IMR-90 (cell line): ENCODE data around the gene DOCK10.

ENCODE experiments used
- BHLHE40 ChIP-seq: fragments of 150-350 bp; IDR thresholded peaks from 2 replicates; pipeline ENCODE4 v1.6.1; 2016; ENCODE audit warnings: mild to moderate bottlenecking, low read depth, low read length
- CHD1 ChIP-seq: IDR thresholded peaks from 2 replicates; pipeline ENCODE4 v1.6.1; 2012; ENCODE audit warnings: low read depth, low read length, improper control_type of control experiment
- CTCF ChIP-seq: conservative IDR thresholded peaks from 2 replicates; pipeline ENCODE4 v1.5.1; 2012; ENCODE audit warnings: mild to moderate bottlenecking, low read depth, low read length, improper control_type of control experiment
- FOS ChIP-seq: fragments of 150-350 bp; IDR thresholded peaks from 2 replicates; pipeline ENCODE4 v1.6.1; 2016; ENCODE audit warnings: low read depth, low read length
- MAFK ChIP-seq: IDR thresholded peaks from 2 replicates; pipeline ENCODE4 v1.6.1; 2012; ENCODE audit warnings: low read depth, low read length, improper control_type of control experiment
- MXI1 ChIP-seq: IDR thresholded peaks from 2 replicates; pipeline ENCODE4 v1.6.1; 2012; ENCODE audit warnings: low read depth, mild to moderate bottlenecking, low read length, moderate library complexity, borderline replicate concordance
- POLR2A ChIP-seq: IDR thresholded peaks from 2 replicates; pipeline ENCODE4 v1.6.1; 2012; ENCODE audit warnings: mild to moderate bottlenecking, low read depth, low read length
- RAD21 ChIP-seq: IDR thresholded peaks from 2 replicates; pipeline ENCODE4 v1.6.1; 2012; ENCODE audit warnings: low read length, improper control_type of control experiment
- RCOR1 ChIP-seq: IDR thresholded peaks from 2 replicates; pipeline ENCODE4 v1.6.1; 2012; ENCODE audit warnings: mild to moderate bottlenecking, low read length, improper control_type of control experiment; ENCODE audit not compliant: insufficient replicate concordance
- RFX5 ChIP-seq: IDR thresholded peaks from 2 replicates; pipeline ENCODE4 v1.8.0; 2012; ENCODE audit warnings: low read depth, mild to moderate bottlenecking, low read length, moderate library complexity
- USF2 ChIP-seq: fragments of 150-350 bp; IDR thresholded peaks from 2 replicates; pipeline ENCODE4 v1.6.1; 2017; ENCODE audit warnings: mild to moderate bottlenecking, antibody characterized with exemption, low read length, low read depth

- TF ChIP-seq CTCF (no peak), MAFK (no peak), RAD21 (no peak), POLR2A (no peak), BHLHE40 (no peak), RFX5 (no peak), RCOR1 (no peak), MXI1 (no peak), USF2 (no peak), CHD1 (no peak), FOS (no peak)
Measured at GRCh38 chr2:224994242-224994823, 47.9 kb downstream of the DOCK10 start.
